Activated T-cell treated with anti-CD3 and anti-CD28 coated beads, Interleukin-2, amount 50 U/mL, for 24 hours (primary cell): ENCODE data around the gene TTLL5.

Experiments
- DNase-seq: peaks from one replicate; pipeline ENCODE4 v3.0.0-alpha.2; 2020
- H3K27ac Mint-ChIP-seq: 2 replicates; pipeline ENCODE4 v1.8.0; 2020; ENCODE audit warnings: mild to moderate bottlenecking, mixed read lengths
- H3K27me3 Mint-ChIP-seq: 2 replicates; pipeline ENCODE4 v1.8.0; 2020; ENCODE audit warnings: mixed read lengths
- H3K36me3 Mint-ChIP-seq: 2 replicates; pipeline ENCODE4 v1.8.0; 2020; ENCODE audit warnings: low read depth, mixed read lengths
- H3K4me1 Mint-ChIP-seq: 2 replicates; pipeline ENCODE4 v1.8.0; 2020; ENCODE audit warnings: low read depth, mixed read lengths
- H3K4me3 Mint-ChIP-seq: 2 replicates; pipeline ENCODE4 v1.8.0; 2020; ENCODE audit warnings: mild to moderate bottlenecking, moderate library complexity, mixed read lengths
- H3K9me3 Mint-ChIP-seq: 2 replicates; pipeline ENCODE4 v1.8.0; 2020; ENCODE audit warnings: mixed read lengths

Gene TTLL5

GRCh38 chr14:75970989-75971388 is 309.9 kb downstream of the TTLL5 start:
- no peak overlapping the region for H3K27ac Mint-ChIP-seq
- no peak overlapping the region for H3K4me3 Mint-ChIP-seq
- peaks cover 10% of the 10 kb centered on the region for H3K36me3 Mint-ChIP-seq
- H3K4me1 Mint-ChIP-seq, result no peaks in the 10 kb centered on the region
- no peaks in the 10 kb centered on the region for H3K9me3 Mint-ChIP-seq
- H3K27me3 Mint-ChIP-seq, result no peaks in the 10 kb centered on the region
- DNase-seq, result no peak

GRCh38 chr14:75971509-75971908 is 310.5 kb downstream of the TTLL5 start:
- H3K9me3 Mint-ChIP-seq, result no peaks in the 10 kb centered on the region
- no peak for DNase-seq
- no peaks in the 10 kb centered on the region for H3K4me1 Mint-ChIP-seq
- peaks cover 9% of the 10 kb centered on the region for H3K36me3 Mint-ChIP-seq
- H3K27ac Mint-ChIP-seq, result no peak overlapping the region
- no peak overlapping the region for H3K4me3 Mint-ChIP-seq
- H3K27me3 Mint-ChIP-seq, result no peaks in the 10 kb centered on the region

- no peak for DNase-seq
- peaks cover under 1% of the 10 kb centered on the region for H3K4me1 Mint-ChIP-seq
- no peaks in the 10 kb centered on the region for H3K27me3 Mint-ChIP-seq
- H3K4me3 Mint-ChIP-seq, result no peak overlapping the region
- peaks cover 9% of the 10 kb centered on the region for H3K36me3 Mint-ChIP-seq
- no peaks in the 10 kb centered on the region for H3K9me3 Mint-ChIP-seq
- H3K27ac Mint-ChIP-seq, result no peak overlapping the region
Observed at GRCh38 chr14:75972801-75973421, 311.9 kb downstream of the TTLL5 start.

GRCh38 chr14:75976826-75977581 is 316.0 kb downstream of the TTLL5 start:
- H3K4me3 Mint-ChIP-seq, result no peak overlapping the region
- peaks cover 33% of the 10 kb centered on the region for H3K4me1 Mint-ChIP-seq
- H3K36me3 Mint-ChIP-seq, result no peaks in the 10 kb centered on the region
- H3K27me3 Mint-ChIP-seq, result no peaks in the 10 kb centered on the region
- no peaks in the 10 kb centered on the region for H3K9me3 Mint-ChIP-seq
- no peak overlapping the region for H3K27ac Mint-ChIP-seq
- no peak for DNase-seq

- H3K4me1 Mint-ChIP-seq, result peaks cover 33% of the 10 kb centered on the region
- H3K27ac Mint-ChIP-seq, result no peak overlapping the region
- no peak overlapping the region for H3K4me3 Mint-ChIP-seq
- no peaks in the 10 kb centered on the region for H3K9me3 Mint-ChIP-seq
- H3K27me3 Mint-ChIP-seq, result no peaks in the 10 kb centered on the region
- no peaks in the 10 kb centered on the region for H3K36me3 Mint-ChIP-seq
- DNase-seq, result no peak
Observed at GRCh38 chr14:75977582-75977943, 316.5 kb downstream of the TTLL5 start.

- Mint-ChIP-seq H3K27ac (peak overlapping the region; percentile 50), H3K36me3 (no peaks in the 10 kb centered on the region), H3K9me3 (no peaks in the 10 kb centered on the region), H3K27me3 (no peaks in the 10 kb centered on the region), H3K4me1 (peaks cover 36% of the 10 kb centered on the region), H3K4me3 (no peak overlapping the region)
- no peak for DNase-seq
Observed at GRCh38 chr14:75978249-75978731, 317.2 kb downstream of the TTLL5 start.

- Mint-ChIP-seq H3K4me3 (no peak overlapping the region), H3K4me1 (peaks cover 36% of the 10 kb centered on the region), H3K36me3 (no peaks in the 10 kb centered on the region), H3K27me3 (no peaks in the 10 kb centered on the region), H3K27ac (no peak overlapping the region), H3K9me3 (no peaks in the 10 kb centered on the region)
- DNase-seq, result peak; percentile 45
Observed at GRCh38 chr14:75979071-75979571, 318.1 kb downstream of the TTLL5 start.

- DNase-seq, result no peak
- no peaks in the 10 kb centered on the region for H3K9me3 Mint-ChIP-seq
- H3K27me3 Mint-ChIP-seq, result no peaks in the 10 kb centered on the region
- no peaks in the 10 kb centered on the region for H3K36me3 Mint-ChIP-seq
- peaks cover 37% of the 10 kb centered on the region for H3K4me1 Mint-ChIP-seq
- no peak overlapping the region for H3K4me3 Mint-ChIP-seq
- H3K27ac Mint-ChIP-seq, result no peak overlapping the region
Observed at GRCh38 chr14:75979648-75980565, 318.9 kb downstream of the TTLL5 start.

GRCh38 chr14:75980856-75981255 is 319.8 kb downstream of the TTLL5 start:
- peak overlapping the region; percentile 88 for H3K27ac Mint-ChIP-seq
- peaks cover under 1% of the 10 kb centered on the region for H3K36me3 Mint-ChIP-seq
- no peak for DNase-seq
- H3K9me3 Mint-ChIP-seq, result no peaks in the 10 kb centered on the region
- peaks cover 43% of the 10 kb centered on the region for H3K4me1 Mint-ChIP-seq
- H3K4me3 Mint-ChIP-seq, result peak overlapping the region; percentile 75
- no peaks in the 10 kb centered on the region for H3K27me3 Mint-ChIP-seq

GRCh38 chr14:75981426-75982265 is 320.6 kb downstream of the TTLL5 start, which contains the start of gene TGFB3:
TGFB3 (minus strand) TSS chr14:75981995; CDS start chr14:75980893, 1,102 bp downstream.
- H3K4me3 Mint-ChIP-seq, result peak within 1 kb of the TSS; percentile 75
- peaks cover 5% of the 10 kb centered on the region for H3K36me3 Mint-ChIP-seq
- H3K27me3 Mint-ChIP-seq, result no peaks in the 10 kb centered on the region
- H3K9me3 Mint-ChIP-seq, result no peaks in the 10 kb centered on the region
- H3K27ac Mint-ChIP-seq, result peak within 1 kb of the TSS; percentile 88
- DNase-seq, result peak; percentile 45
- peaks cover 49% of the 10 kb centered on the region for H3K4me1 Mint-ChIP-seq

GRCh38 chr14:75982266-75983018 is 321.4 kb downstream of the TTLL5 start:
- peak overlapping the region; percentile 88 for H3K27ac Mint-ChIP-seq
- H3K4me1 Mint-ChIP-seq, result peaks cover 51% of the 10 kb centered on the region
- H3K27me3 Mint-ChIP-seq, result no peaks in the 10 kb centered on the region
- H3K36me3 Mint-ChIP-seq, result peaks cover 5% of the 10 kb centered on the region
- DNase-seq, result peak; percentile 88
- no peaks in the 10 kb centered on the region for H3K9me3 Mint-ChIP-seq
- peak overlapping the region; percentile 75 for H3K4me3 Mint-ChIP-seq

GRCh38 chr14:75983019-75983358 is 321.9 kb downstream of the TTLL5 start:
- no peaks in the 10 kb centered on the region for H3K9me3 Mint-ChIP-seq
- H3K4me1 Mint-ChIP-seq, result peaks cover 49% of the 10 kb centered on the region
- H3K27me3 Mint-ChIP-seq, result no peaks in the 10 kb centered on the region
- H3K4me3 Mint-ChIP-seq, result peak overlapping the region; percentile 75
- peak overlapping the region; percentile 80 for H3K27ac Mint-ChIP-seq
- DNase-seq, result no peak
- peaks cover 5% of the 10 kb centered on the region for H3K36me3 Mint-ChIP-seq

GRCh38 chr14:75984674-75985073 is 323.6 kb downstream of the TTLL5 start:
- H3K9me3 Mint-ChIP-seq, result no peaks in the 10 kb centered on the region
- DNase-seq, result no peak
- H3K27ac Mint-ChIP-seq, result no peak overlapping the region
- no peaks in the 10 kb centered on the region for H3K27me3 Mint-ChIP-seq
- peak overlapping the region; percentile 87 for H3K4me3 Mint-ChIP-seq
- peaks cover 37% of the 10 kb centered on the region for H3K4me1 Mint-ChIP-seq
- peaks cover 15% of the 10 kb centered on the region for H3K36me3 Mint-ChIP-seq
